HG02938 (cell line): ENCODE results near the gene FBXW9.
"Not testable (repeated sequence)": the region's sequence is repeated elsewhere in the genome, so short reads cannot be mapped to it uniquely, and the experiment has no call there.

Experiments used
- ATAC-seq: cut with Tn5 transposase; IDR thresholded peaks from one replicate; pipeline ENCODE4 v1.9.1; 2021; ENCODE audit warnings: mild to moderate bottlenecking, moderate library complexity; ENCODE audit not compliant: unreplicated experiment

FBXW9 gene

GRCh38 chr19:12685831-12686230 lies 10.6 kb downstream of the FBXW9 start:
- no peak for ATAC-seq

- peak; percentile 72 for ATAC-seq
These were observed 15.1 kb downstream of the FBXW9 start, which contains the start of gene DHPS for GRCh38 chr19:12681074-12681987. Gene DHPS (minus strand): TSS chr19:12681880. CDS start chr19:12681766, 114 bp downstream.

- ATAC-seq: no peak
These were observed 16.4 kb downstream of the FBXW9 start for GRCh38 chr19:12680034-12680433.

GRCh38 chr19:12678039-12678438 lies 18.4 kb downstream of the FBXW9 start:
- not testable (repeated sequence) for ATAC-seq

GRCh38 chr19:12676928-12677327 lies 19.5 kb downstream of the FBXW9 start:
- no peak for ATAC-seq

- no peak for ATAC-seq
These were observed 20.0 kb downstream of the FBXW9 start for GRCh38 chr19:12676384-12676792.

GRCh38 chr19:12675940-12676339 lies 20.5 kb downstream of the FBXW9 start:
- no peak for ATAC-seq

GRCh38 chr19:12675399-12675798 lies 21.0 kb downstream of the FBXW9 start:
- ATAC-seq: no peak

- ATAC-seq: no peak
These were observed 23.7 kb downstream of the FBXW9 start for GRCh38 chr19:12672744-12673143.

- no peak for ATAC-seq
These were observed 26.1 kb downstream of the FBXW9 start for GRCh38 chr19:12670159-12670928.

- peak; percentile 35 for ATAC-seq
These were observed 26.9 kb downstream of the FBXW9 start for GRCh38 chr19:12669270-12670158.

- ATAC-seq: no peak
These were observed 27.5 kb downstream of the FBXW9 start for GRCh38 chr19:12668932-12669269.

GRCh38 chr19:12668346-12668745 lies 28.1 kb downstream of the FBXW9 start:
- ATAC-seq: no peak

- ATAC-seq: no peak
These were observed 28.6 kb downstream of the FBXW9 start for GRCh38 chr19:12667731-12668302.

GRCh38 chr19:12666265-12667048 lies 30.0 kb downstream of the FBXW9 start, which contains the start of the genes MAN2B1 and WDR83:
Gene MAN2B1 (minus strand): TSS chr19:12666742. CDS start chr19:12666701, 41 bp downstream.
Gene WDR83 (plus strand): TSS chr19:12666807. CDS start chr19:12669791, 2,984 bp downstream.
- peak; percentile 32 for ATAC-seq

GRCh38 chr19:12665671-12666264 lies 30.7 kb downstream of the FBXW9 start:
- no peak for ATAC-seq

- ATAC-seq: no peak
These were observed 31.2 kb downstream of the FBXW9 start for GRCh38 chr19:12665281-12665573.

GRCh38 chr19:12664406-12665280 lies 31.8 kb downstream of the FBXW9 start:
- ATAC-seq: no peak
